IMR-90 (cell line): ENCODE data around the gene PNKD. TPM values are rescaled to one million over a fixed set of nuclear protein-coding genes. Genes with fewer than 3 reads are reported as not detected.

Source experiments
- ATAC-seq: fragments of 200-7000 bp; cut with Tn5 transposase; 2 replicates; pipeline ENCODE4 v1.9.1; 2020; ENCODE audit warnings: low read depth, mild to moderate bottlenecking, moderate library complexity
- BruUV-seq: library from RNA; stranded (reverse); fragments of 400-500 nt; replicated peaks from 2 replicates; lab custom pipeline; 2021; lab: Mats Ljungman, UMichigan
- CTCF ChIA-PET: fragments of 300-600 bp; formaldehyde crosslinking; extraction: SDS; loops from one replicate; lab custom pipeline; 2021; ENCODE audit warnings: antibody characterized with exemption; lab: Yijun Ruan, JAX
- POLR2A ChIA-PET: fragments of 300-600 bp; sonication (Branson Sonifier 250); formaldehyde crosslinking; loops from one replicate; lab custom pipeline; 2022; ENCODE audit warnings: antibody characterized with exemption; ENCODE audit not compliant: unreplicated experiment; lab: Charles Lee
- DNase-seq: peaks from one replicate; pipeline ENCODE4 v3.0.0; 2013
- H2AFZ ChIP-seq: replicated peaks from 2 replicates; pipeline ENCODE3; 2013; ENCODE audit warnings: low read length, mild to moderate bottlenecking; ENCODE audit not compliant: poor library complexity
- H2AK5ac ChIP-seq: 2 replicates; pipeline ENCODE4 v1.6.1; 2013; ENCODE audit warnings: low read depth, low read length, inconsistent platforms
- H2AK9ac ChIP-seq: replicated peaks from 2 replicates; pipeline ENCODE3; 2013; ENCODE audit warnings: mild to moderate bottlenecking, low read depth, low read length, moderate library complexity; ENCODE audit not compliant: poor library complexity
- H2BK120ac ChIP-seq: 2 replicates; pipeline ENCODE4 v1.6.1; 2013; ENCODE audit warnings: low read depth, low read length, inconsistent platforms
- H2BK15ac ChIP-seq: 3 replicates; pipeline ENCODE4 v1.6.1; 2013; ENCODE audit warnings: low read depth, low read length, inconsistent platforms
- H2BK20ac ChIP-seq: 2 replicates; pipeline ENCODE4 v1.6.1; 2013; ENCODE audit warnings: low read depth, mild to moderate bottlenecking, inconsistent platforms, low read length, moderate library complexity
- H2BK5ac ChIP-seq: 2 replicates; pipeline ENCODE4 v1.6.1; 2013; ENCODE audit warnings: mild to moderate bottlenecking, low read depth, low read length, inconsistent platforms; ENCODE audit not compliant: poor library complexity, severe bottlenecking
- H3K14ac ChIP-seq: replicated peaks from 2 replicates; pipeline ENCODE4 v1.6.1; 2013; ENCODE audit warnings: low read depth, low read length, inconsistent platforms
- H3K18ac ChIP-seq: 2 replicates; pipeline ENCODE4 v1.6.1; 2013; ENCODE audit warnings: low read depth, low read length, control low read depth
- H3K23ac ChIP-seq: 2 replicates; pipeline ENCODE4 v1.6.1; 2013; ENCODE audit warnings: low read depth, low read length, inconsistent platforms
- H3K27ac ChIP-seq: 2 replicates; pipeline ENCODE4 v1.5.1; 2013; ENCODE audit warnings: mild to moderate bottlenecking, control low read depth, low read length; ENCODE audit not compliant: insufficient read depth
- H3K27me3 ChIP-seq: 2 replicates; pipeline ENCODE4 v1.6.1; 2013; ENCODE audit warnings: low read length; ENCODE audit not compliant: control insufficient read depth, insufficient read depth
- H3K36me3 ChIP-seq: 2 replicates; pipeline ENCODE4 v1.6.1; 2013; ENCODE audit warnings: low read length, mixed read lengths; ENCODE audit not compliant: control insufficient read depth, insufficient read depth
- H3K4ac ChIP-seq: 2 replicates; pipeline ENCODE4 v1.6.1; 2013; ENCODE audit warnings: low read depth, low read length, inconsistent platforms
- H3K4me1 ChIP-seq: 2 replicates; pipeline ENCODE4 v1.6.1; 2013; ENCODE audit warnings: low read length, mixed read lengths; ENCODE audit not compliant: control insufficient read depth, insufficient read depth
- H3K4me2 ChIP-seq: 2 replicates; pipeline ENCODE4 v1.6.1; 2013; ENCODE audit warnings: low read depth, mild to moderate bottlenecking, control low read depth, low read length, moderate library complexity
- H3K4me3 ChIP-seq: 2 replicates; pipeline ENCODE4 v1.5.1; 2013; ENCODE audit warnings: low read depth, mild to moderate bottlenecking, control low read depth, low read length, moderate library complexity; ENCODE audit not compliant: insufficient read depth
- H3K56ac ChIP-seq: 2 replicates; pipeline ENCODE4 v1.6.1; 2013; ENCODE audit warnings: low read length, inconsistent platforms; ENCODE audit not compliant: insufficient read depth; ENCODE audit errors: extremely low read depth
- H3K79me1 ChIP-seq, 2 experiments: 2 replicates each; pipeline ENCODE4 v1.6.1; 2013; ENCODE audit warnings: low read length in 2 of 2, inconsistent platforms in 1 of 2, low read depth in 1 of 2
- H3K9ac ChIP-seq: 2 replicates; pipeline ENCODE4 v1.6.1; 2013; ENCODE audit warnings: low read depth, low read length, control low read depth
- H3K9me1 ChIP-seq: 2 replicates; pipeline ENCODE4 v1.6.1; 2013; ENCODE audit warnings: low read length, inconsistent platforms; ENCODE audit not compliant: insufficient read depth
- H3K9me3 ChIP-seq: 2 replicates; pipeline ENCODE4 v1.6.1; 2013; ENCODE audit warnings: low read length; ENCODE audit not compliant: control insufficient read depth, insufficient read depth
- H4K20me1 ChIP-seq: 2 replicates; pipeline ENCODE4 v1.6.1; 2013; ENCODE audit warnings: low read length, inconsistent platforms; ENCODE audit not compliant: insufficient read depth
- H4K5ac ChIP-seq: 2 replicates; pipeline ENCODE4 v1.6.1; 2013; ENCODE audit warnings: mild to moderate bottlenecking, low read depth, low read length, control low read depth
- H4K8ac ChIP-seq, 2 experiments: 2 replicates each; pipeline ENCODE4 v1.6.1; 2013; ENCODE audit warnings: low read depth in 2 of 2, low read length in 2 of 2, control low read depth in 1 of 2, inconsistent platforms in 1 of 2
- H4K91ac ChIP-seq: 2 replicates; pipeline ENCODE4 v1.6.1; 2013; ENCODE audit warnings: low read depth, low read length, inconsistent platforms; ENCODE audit not compliant: insufficient read depth
- CEBPB ChIP-seq: IDR thresholded peaks from 2 replicates; pipeline ENCODE4 v1.6.1; 2012; ENCODE audit warnings: low read depth, low read length, improper control_type of control experiment
- RFX5 ChIP-seq: IDR thresholded peaks from 2 replicates; pipeline ENCODE4 v1.8.0; 2012; ENCODE audit warnings: low read depth, mild to moderate bottlenecking, low read length, moderate library complexity
- WGBS, 2 experiments: methylation state at CpG; one replicate each; pipeline versions ENCODE4 v1.1.5 to v1.1.7; 2013; ENCODE audit warnings: missing lambda C conversion rate in 2 of 2; ENCODE audit not compliant: insufficient read length in 1 of 2; ENCODE audit errors: extremely low coverage in 2 of 2; 5-methylcytosine and 5-hydroxymethylcytosine counted together
- dilution Hi-C: fragments of 300-500 bp; cut with HindIII; formaldehyde crosslinking; loops from one replicate; pipeline ENCODE4 v1.14.3; 2018; ENCODE audit warnings: low sequenced_read_pairs; ENCODE audit not compliant: unreplicated experiment
- in situ Hi-C: fragments of 300-500 bp; cut with MboI; formaldehyde crosslinking; loops from 3 replicates; pipeline ENCODE4 v1.14.3; 2019; ENCODE audit warnings: low sequenced_read_pairs, inconsistent platforms, mixed read lengths
- intact Hi-C: fragments of 100-400 bp; cut with micrococcal nuclease; formaldehyde crosslinking; loops from 2 replicates; pipeline ENCODE4 v1.10.0; 2022
- polyA plus RNA-seq, 3 experiments: library from polyadenylated mRNA; depleted of rRNA; stranded (reverse); fragments of >200 nt; gene quantifications; 2 replicates each; pipeline ENCODE4 v1.2.3, GENCODE V29; 2012; ENCODE audit warnings: low replicate concordance in 1 of 3
- total RNA-seq: library from RNA; depleted of rRNA; stranded (reverse); fragments of >200 nt; gene quantifications from 2 replicates; pipeline ENCODE4 v1.2.3, GENCODE V29; 2012

The PNKD gene
- total and polyA plus RNA-seq, 2 of the 4 experiments (the other 2 are of a cell fraction) = 19.2 to 68.5 TPM

- Histone ChIP-seq H3K4me1 (peaks cover 21% of the 10 kb centered on the region), H2BK15ac (0 out of 3 replicates have a peak overlapping the region, but pooled peaks have one; percentile 19), H3K14ac (peak overlapping the region; percentile 34), H2BK5ac (peak overlapping the region; percentile 9), H3K9ac (peak overlapping the region; percentile 50), H4K91ac (no peak overlapping the region), H2BK120ac (peak overlapping the region; percentile 27; the same call in 1 of the 2 replicates), H3K36me3 (no peaks in the 10 kb centered on the region), H2AK9ac (peak overlapping the region; percentile 35), H3K9me3 (no peaks in the 10 kb centered on the region), H2BK20ac (no peak overlapping the region), H2AK5ac (no peak overlapping the region), H3K23ac (peak overlapping the region; percentile 71; the same call in 1 of the 2 replicates), H3K4me3 (peak overlapping the region; percentile 40; the same call in 1 of the 2 replicates), H3K4me2 (peak overlapping the region; percentile 70), H3K56ac (no peak overlapping the region), H4K5ac (peak overlapping the region; percentile 4; the same call in 1 of the 2 replicates), H3K9me1 (0 out of 2 replicates have a peak, but pooled peaks cover 2% of the 10 kb centered on the region), H2AFZ (peak overlapping the region; percentile 97), H4K20me1 (no peaks in the 10 kb centered on the region), H3K18ac (0 out of 2 replicates have a peak overlapping the region, but pooled peaks have one; percentile 0), H4K8ac (peak overlapping the region; percentile 68 to 85), H3K79me1 (peaks cover 6 to 13% of the 10 kb centered on the region in 2 experiments; a peak in 3 of 4 replicates), H3K4ac (peak overlapping the region; percentile 78), H3K27ac (peak overlapping the region; percentile 31), H3K27me3 (no peaks in the 10 kb centered on the region)
- DNase-seq (no peak), ATAC-seq (no peak)
- POLR2A ChIA-PET = no interaction called here
- BruUV-seq = no TSS peak
- CTCF ChIA-PET = no interaction called here
- no peak for TF ChIP-seq RFX5
- peak; percentile 28; the same call in 1 of the 2 replicates for TF ChIP-seq CEBPB
- intact Hi-C loops (no loop called here), in situ Hi-C loops (loop anchor here (10.0 kb wide), 1 partner anchor 121 kb away; the partner anchor contains the start of genes AAMP and PNKD), dilution Hi-C loops (no loop called here)
- WGBS, 2 experiments = 35% methylated on average over 16 of the region's 16 CpGs; no CpG with 5 or more reads in 1 of the 2 experiments
These were observed 125.1 kb downstream of the PNKD start for GRCh38 chr2:218395456-218395825.
